NT2/D1 (cell line): ENCODE results near the gene ADCY10.

Source experiments
- SUZ12 ChIP-seq: IDR thresholded peaks from 2 replicates; pipeline ENCODE4 v1.6.1; 2011; ENCODE audit not compliant: insufficient read length, insufficient read depth; ENCODE audit errors: extremely low read depth
- YY1 ChIP-seq: IDR thresholded peaks from 2 replicates; pipeline ENCODE4 v1.6.1; 2011; ENCODE audit not compliant: insufficient read length, insufficient read depth
- ZNF274 ChIP-seq: IDR thresholded peaks from 2 replicates; pipeline ENCODE4 v1.6.1; 2011; ENCODE audit warnings: mild to moderate bottlenecking, low read depth, low read length

DNA sequence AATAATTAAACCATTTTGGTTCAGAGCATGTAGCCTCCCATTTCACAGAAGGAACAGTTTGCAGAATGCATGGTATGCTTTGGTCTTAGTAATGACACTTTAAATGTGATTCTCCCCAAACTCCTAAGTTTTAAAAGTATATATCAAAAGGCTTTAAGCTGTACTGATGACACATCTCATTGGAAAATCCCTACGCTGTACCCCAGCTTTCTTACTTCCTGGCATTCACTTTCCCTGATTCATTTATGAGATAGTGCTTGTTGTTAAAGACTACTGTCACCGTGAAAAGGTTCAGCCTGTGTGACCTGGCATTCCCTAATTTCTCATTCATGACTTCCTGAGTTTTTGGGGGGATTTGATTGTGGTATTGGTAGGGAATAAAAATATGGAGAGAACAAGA, 138.8 kb downstream of the ADCY10 start:
- TF ChIP-seq YY1 = no peak
- TF ChIP-seq ZNF274 = no peak
- TF ChIP-seq SUZ12 = no peak
